ENCODE data around the gene RAPGEF2. TPM values are rescaled to one million over a fixed set of nuclear protein-coding genes. Genes with fewer than 3 reads are reported as not detected.

The RAPGEF2 gene
- total and polyA plus RNA-seq, 2 experiments from 2014 or later = 8.4 to 79.3 TPM

GRCh38 chr4:159382856-159383561, 280.1 kb downstream of the RAPGEF2 start:
- Histone ChIP-seq H4K20me1 (ENCODE audit: insufficient read depth, poor library complexity, severe bottlenecking) (no peaks in the 10 kb centered on the region), H3K27ac (peak overlapping the region; percentile 10), H3K36me3 (replicated peaks; ENCODE audit: insufficient read depth, low read depth) (no peaks in the 10 kb centered on the region), H3K4me1 (ENCODE audit: insufficient read depth) (no peaks in the 10 kb centered on the region), H2AFZ (peak overlapping the region; percentile 0), H3K27me3 (no peaks in the 10 kb centered on the region), H3K79me2 (no peaks in the 10 kb centered on the region), H3K4me3 (no peak overlapping the region), H3K9me3 (ENCODE audit: low read depth) (no peaks in the 10 kb centered on the region), H3K9me2 (replicated peaks; ENCODE audit: insufficient read depth) (no peaks in the 10 kb centered on the region), H3K4me2 (peak overlapping the region; percentile 31)
- TF ChIP-seq EZH2phosphoT487 (IDR thresholded peaks at IDR 0.05; ENCODE audit: low read depth, severe bottlenecking, unreplicated experiment) = no peak
- TF ChIP-seq, protein P1, sequence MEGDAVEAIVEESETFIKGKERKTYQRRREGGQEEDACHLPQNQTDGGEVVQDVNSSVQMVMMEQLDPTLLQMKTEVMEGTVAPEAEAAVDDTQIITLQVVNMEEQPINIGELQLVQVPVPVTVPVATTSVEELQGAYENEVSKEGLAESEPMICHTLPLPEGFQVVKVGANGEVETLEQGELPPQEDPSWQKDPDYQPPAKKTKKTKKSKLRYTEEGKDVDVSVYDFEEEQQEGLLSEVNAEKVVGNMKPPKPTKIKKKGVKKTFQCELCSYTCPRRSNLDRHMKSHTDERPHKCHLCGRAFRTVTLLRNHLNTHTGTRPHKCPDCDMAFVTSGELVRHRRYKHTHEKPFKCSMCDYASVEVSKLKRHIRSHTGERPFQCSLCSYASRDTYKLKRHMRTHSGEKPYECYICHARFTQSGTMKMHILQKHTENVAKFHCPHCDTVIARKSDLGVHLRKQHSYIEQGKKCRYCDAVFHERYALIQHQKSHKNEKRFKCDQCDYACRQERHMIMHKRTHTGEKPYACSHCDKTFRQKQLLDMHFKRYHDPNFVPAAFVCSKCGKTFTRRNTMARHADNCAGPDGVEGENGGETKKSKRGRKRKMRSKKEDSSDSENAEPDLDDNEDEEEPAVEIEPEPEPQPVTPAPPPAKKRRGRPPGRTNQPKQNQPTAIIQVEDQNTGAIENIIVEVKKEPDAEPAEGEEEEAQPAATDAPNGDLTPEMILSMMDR (IDR thresholded peaks at IDR 0.05; ENCODE audit: poor library complexity) = no peak
- no peak for TF ChIP-seq EZH2 (IDR thresholded peaks at IDR 0.05; ENCODE audit: borderline replicate concordance)
- peak; percentile 20 for DNase-seq (ENCODE audit: low spot score)
- WGBS (ENCODE audit: low lambda C conversion rate, missing lambda C conversion rate) = 51% methylated on average over 8 of the region's 8 CpGs

DNA sequence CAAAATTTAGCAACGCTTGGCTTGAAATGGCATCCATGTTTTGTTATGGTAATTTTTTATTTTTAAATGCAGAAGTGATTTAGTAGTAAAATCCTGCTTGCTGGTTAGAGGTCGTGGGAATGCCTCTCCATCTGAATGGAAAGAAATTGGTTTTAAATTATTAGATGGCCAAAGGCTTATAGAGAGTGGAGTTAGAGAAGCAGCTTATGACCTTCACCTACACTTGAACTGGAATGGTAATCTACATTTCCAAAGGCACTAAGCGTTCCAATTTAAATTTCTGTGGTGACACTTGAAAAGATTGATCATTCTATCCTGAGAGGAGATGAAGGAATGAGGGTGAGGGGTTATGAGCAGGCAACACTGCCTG, 280.7 kb downstream of the RAPGEF2 start:
- H3K4me3 ChIP-seq = no peak overlapping the region
- no peak for DNase-seq (ENCODE audit: low spot score)
- no peaks in the 10 kb centered on the region for H3K79me2 ChIP-seq
- no peak overlapping the region for H3K27ac ChIP-seq
- no peaks in the 10 kb centered on the region for H3K4me1 ChIP-seq (ENCODE audit: insufficient read depth)
- 73% methylated on average over 3 of the region's 3 CpGs for WGBS (ENCODE audit: low lambda C conversion rate, missing lambda C conversion rate)
- no peaks in the 10 kb centered on the region for H4K20me1 ChIP-seq (ENCODE audit: insufficient read depth, poor library complexity, severe bottlenecking)
- H3K27me3 ChIP-seq = no peaks in the 10 kb centered on the region
- no peaks in the 10 kb centered on the region for H3K9me3 ChIP-seq (ENCODE audit: low read depth)
- no peak for TF ChIP-seq EZH2 (IDR thresholded peaks at IDR 0.05; ENCODE audit: borderline replicate concordance)
- TF ChIP-seq, protein P1 (IDR thresholded peaks at IDR 0.05; ENCODE audit: poor library complexity) = no peak
- TF ChIP-seq EZH2phosphoT487 (IDR thresholded peaks at IDR 0.05; ENCODE audit: low read depth, severe bottlenecking, unreplicated experiment) = no peak
- no peak overlapping the region for H3K4me2 ChIP-seq
- no peaks in the 10 kb centered on the region for H3K36me3 ChIP-seq (replicated peaks; ENCODE audit: insufficient read depth, low read depth)
- peak overlapping the region; percentile 0 for H2AFZ ChIP-seq
- H3K9me2 ChIP-seq (replicated peaks; ENCODE audit: insufficient read depth) = no peaks in the 10 kb centered on the region

DNA sequence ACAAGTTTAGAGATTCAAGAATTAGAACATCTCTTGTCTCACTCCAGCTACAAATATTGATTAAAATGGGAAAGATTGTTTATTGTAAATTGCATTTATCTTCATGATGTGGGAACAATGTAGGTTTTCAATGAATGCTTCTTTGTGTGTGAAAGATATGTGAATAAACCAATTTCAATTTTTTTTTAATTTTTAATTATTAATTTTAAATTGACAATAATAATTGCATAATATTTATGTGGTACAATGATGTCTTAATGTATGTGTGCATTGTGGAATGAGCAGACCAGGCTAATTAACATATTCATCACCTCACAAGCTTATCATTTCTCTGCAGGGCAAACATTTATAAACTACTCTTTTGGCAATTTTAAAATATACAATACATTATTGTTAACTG, 281.1 kb downstream of the RAPGEF2 start:
- Histone ChIP-seq H3K9me2 (replicated peaks; ENCODE audit: insufficient read depth) (no peaks in the 10 kb centered on the region), H3K79me2 (no peaks in the 10 kb centered on the region), H2AFZ (no peak overlapping the region), H3K27me3 (no peaks in the 10 kb centered on the region), H4K20me1 (ENCODE audit: insufficient read depth, poor library complexity, severe bottlenecking) (no peaks in the 10 kb centered on the region), H3K36me3 (replicated peaks; ENCODE audit: insufficient read depth, low read depth) (no peaks in the 10 kb centered on the region), H3K4me3 (no peak overlapping the region), H3K27ac (no peak overlapping the region), H3K4me2 (no peak overlapping the region), H3K4me1 (ENCODE audit: insufficient read depth) (no peaks in the 10 kb centered on the region), H3K9me3 (ENCODE audit: low read depth) (no peaks in the 10 kb centered on the region)
- DNase-seq (ENCODE audit: low spot score) = no peak
- TF ChIP-seq, protein P1 (IDR thresholded peaks at IDR 0.05; ENCODE audit: poor library complexity) = no peak
- TF ChIP-seq EZH2 (IDR thresholded peaks at IDR 0.05; ENCODE audit: borderline replicate concordance) (no peak), EZH2phosphoT487 (IDR thresholded peaks at IDR 0.05; ENCODE audit: low read depth, severe bottlenecking, unreplicated experiment) (no peak)

Data from hepatocyte (in vitro differentiated cells).